Measurements from ENCODE around the gene HDAC7.

GRCh38 chr12:47835831-47836155 lies 16.1 kb upstream of the HDAC7 start:
- no peak for TF ChIP-seq POLR2AphosphoS5 (IDR thresholded peaks at IDR 0.05)
- no peak for TF ChIP-seq CTCF (IDR thresholded peaks at IDR 0.05)
- no peak for TF ChIP-seq POLR2A (IDR thresholded peaks at IDR 0.05; ENCODE audit: low read depth)

Measured in esophagus muscularis mucosa (tissue), 3 donors.